ENCODE results near the gene CYB561D2. TPM values are rescaled to one million over a fixed set of nuclear protein-coding genes. Genes with fewer than 3 reads are reported as not detected.
A peak's percentile ranks its signal among the peaks of the same experiment; 100 is the strongest.

The CYB561D2 gene
- total RNA-seq, 1 experiment from 2014 or later: 16.8 TPM

DNA sequence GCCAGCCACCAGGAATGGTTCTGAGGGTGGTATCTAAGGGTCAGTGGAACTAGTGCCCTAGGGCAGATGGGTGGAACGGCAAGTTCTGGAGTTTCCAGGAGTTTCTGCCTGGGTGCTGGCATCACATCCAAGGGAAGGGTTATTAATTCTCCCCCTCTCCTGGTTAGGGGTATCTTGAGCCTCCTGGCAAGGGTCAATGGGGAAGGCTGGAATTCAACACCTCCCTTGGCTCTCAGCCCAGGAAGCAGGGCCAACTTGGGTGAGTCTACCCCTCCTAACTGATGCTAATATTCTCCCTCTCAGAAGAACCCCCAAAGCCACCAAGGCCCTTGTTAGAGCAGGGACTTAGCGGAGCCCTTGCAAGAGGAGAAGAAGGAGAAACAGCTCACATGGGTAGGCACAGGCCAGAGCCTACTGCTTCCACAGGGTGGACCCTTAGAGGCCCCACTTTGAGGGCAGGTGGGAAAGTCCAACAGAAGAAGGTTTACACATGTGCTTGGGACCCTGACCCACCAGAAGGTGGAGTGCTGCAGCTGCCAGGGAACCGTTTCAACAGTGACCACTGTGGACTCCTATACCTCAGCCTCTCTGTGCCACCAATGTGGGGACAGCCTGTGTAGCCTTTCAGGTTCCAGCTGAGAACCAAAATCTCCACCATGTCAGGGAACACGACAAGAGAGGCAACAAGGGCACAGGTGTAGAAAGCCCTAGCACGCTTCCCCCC, 5.3 kb downstream of the CYB561D2 start:
- Histone ChIP-seq H3K23me2 (ENCODE audit: insufficient read length, low read depth, low read length, poor library complexity, severe bottlenecking) (peaks cover 9% of the 10 kb centered on the region), H2BK15ac (ENCODE audit: low read depth, low read length) (no peak overlapping the region), H4K91ac (ENCODE audit: insufficient read length, low read depth, low read length) (no peak overlapping the region), H3K18ac (ENCODE audit: insufficient read length, low read depth, low read length) (no peak overlapping the region), H3K23ac (ENCODE audit: insufficient read length, low read depth, low read length) (no peak overlapping the region), H3K56ac (ENCODE audit: insufficient read length, low read depth, low read length) (no peak overlapping the region), H3K79me1 (ENCODE audit: insufficient read depth, low read depth, low read length, poor library complexity, severe bottlenecking) (peaks cover 6% of the 10 kb centered on the region), H3K9me3 (ENCODE audit: control insufficient read depth, low read depth, low read length) (no peaks in the 10 kb centered on the region), H3K9ac (ENCODE audit: extremely low read depth, insufficient read length, low read length) (no peak overlapping the region), H3K4me2 (ENCODE audit: insufficient read depth, insufficient read length, low read length) (no peak overlapping the region), H3K79me2 (ENCODE audit: insufficient read depth, low read length) (peaks cover 9% of the 10 kb centered on the region; the same call in 1 of the 2 replicates), H2BK20ac (ENCODE audit: low read depth, low read length, poor library complexity, severe bottlenecking) (no peak overlapping the region), H4K5ac (ENCODE audit: insufficient read length, low read depth, low read length) (no peak overlapping the region), H4K20me1 (ENCODE audit: control insufficient read depth, insufficient read depth, insufficient read length) (no peaks in the 10 kb centered on the region), H3K27me3 (ENCODE audit: insufficient read depth, low read length) (no peaks in the 10 kb centered on the region), H3K14ac (ENCODE audit: insufficient read depth, low read length) (no peak overlapping the region), H3T11ph (ENCODE audit: low read length) (no peak overlapping the region), H2BK120ac (ENCODE audit: low read depth, low read length, poor library complexity, severe bottlenecking) (no peak overlapping the region), H3K27ac (ENCODE audit: insufficient read length, low read depth, low read length) (no peak overlapping the region), H2BK12ac (ENCODE audit: insufficient read length, low read depth, low read length) (no peak overlapping the region), H3K4ac (ENCODE audit: low read depth, low read length) (no peak overlapping the region), H2BK5ac (ENCODE audit: insufficient read length, low read length) (no peak overlapping the region), H4K8ac (replicated peaks; ENCODE audit: insufficient read length, low read depth, low read length) (no peak overlapping the region), H2AK5ac (ENCODE audit: insufficient read length, low read length) (no peak overlapping the region), H3K4me1 (ENCODE audit: insufficient read depth, low read length) (peaks cover 4% of the 10 kb centered on the region; the same call in 1 of the 2 replicates), H2AFZ (ENCODE audit: low read length) (no peak overlapping the region)
- no peaks in the 10 kb centered on the region for H3K9me3 Mint-ChIP-seq
- peak overlapping the region in 1 of 2 experiments; percentile 42; a peak in 2 of 5 replicates for H3K4me3 Mint-ChIP-seq
- peaks cover 13 to 28% (median 27%) of the 10 kb centered on the region in 3 experiments for H3K36me3 Mint-ChIP-seq (ENCODE audit: insufficient read depth in 1 of 3, low read depth in 3 of 3)
- DNase-seq: no peak
- peaks cover 34 to 36% of the 10 kb centered on the region in 2 experiments for H3K4me1 Mint-ChIP-seq
- H3K27me3 Mint-ChIP-seq (ENCODE audit: low read depth): no peaks in the 10 kb centered on the region; the same call in 1 of the 2 replicates
- H3K27ac Mint-ChIP-seq: no peak overlapping the region
- WGBS (ENCODE audit: extremely low coverage, insufficient read length, low lambda C conversion rate): no CpG with 5 or more reads among the region's 5 CpGs
- TF ChIP-seq, protein P1, sequence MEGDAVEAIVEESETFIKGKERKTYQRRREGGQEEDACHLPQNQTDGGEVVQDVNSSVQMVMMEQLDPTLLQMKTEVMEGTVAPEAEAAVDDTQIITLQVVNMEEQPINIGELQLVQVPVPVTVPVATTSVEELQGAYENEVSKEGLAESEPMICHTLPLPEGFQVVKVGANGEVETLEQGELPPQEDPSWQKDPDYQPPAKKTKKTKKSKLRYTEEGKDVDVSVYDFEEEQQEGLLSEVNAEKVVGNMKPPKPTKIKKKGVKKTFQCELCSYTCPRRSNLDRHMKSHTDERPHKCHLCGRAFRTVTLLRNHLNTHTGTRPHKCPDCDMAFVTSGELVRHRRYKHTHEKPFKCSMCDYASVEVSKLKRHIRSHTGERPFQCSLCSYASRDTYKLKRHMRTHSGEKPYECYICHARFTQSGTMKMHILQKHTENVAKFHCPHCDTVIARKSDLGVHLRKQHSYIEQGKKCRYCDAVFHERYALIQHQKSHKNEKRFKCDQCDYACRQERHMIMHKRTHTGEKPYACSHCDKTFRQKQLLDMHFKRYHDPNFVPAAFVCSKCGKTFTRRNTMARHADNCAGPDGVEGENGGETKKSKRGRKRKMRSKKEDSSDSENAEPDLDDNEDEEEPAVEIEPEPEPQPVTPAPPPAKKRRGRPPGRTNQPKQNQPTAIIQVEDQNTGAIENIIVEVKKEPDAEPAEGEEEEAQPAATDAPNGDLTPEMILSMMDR (conservative IDR thresholded peaks at IDR 0.05): no peak

Measured in H9 (cell line).